HepG2 (cell line): ENCODE data around the gene PRKACA. TPM values are rescaled to one million over a fixed set of nuclear protein-coding genes. Genes with fewer than 3 reads are reported as not detected.

Experiments used
- ATAC-seq: fragments of 200-7000 bp; cut with Tn5 transposase; 3 replicates; pipeline ENCODE4 v1.9.1; 2020; ENCODE audit warnings: mild to moderate bottlenecking, moderate library complexity
- BruUV-seq: library from RNA; stranded (reverse); fragments of 400-500 nt; replicated peaks from 2 replicates; lab custom pipeline; 2021; lab: Mats Ljungman, UMichigan
- CTCF ChIA-PET: fragments of 300-600 bp; formaldehyde crosslinking; extraction: SDS; loops from one replicate; lab custom pipeline; 2021; ENCODE audit warnings: low total read pairs, inconsistent platforms, low intra/inter-chr PET ratio; lab: Yijun Ruan, JAX
- POLR2A ChIA-PET: fragments of 350-600 bp; sonication (Branson Sonifier 250); formaldehyde crosslinking; loops from one replicate; lab custom pipeline; 2020; ENCODE audit warnings: antibody characterized with exemption, inconsistent platforms; lab: Yijun Ruan, JAX
- DNase-seq: peaks from one replicate; pipeline ENCODE4 v3.0.0-alpha.2; 2015; ENCODE audit warnings: low spot score
- FAIRE-seq: peaks from 3 replicates; lab custom pipeline; 2011; peaks lifted over from hg19 to GRCh38; lab: Jason Lieb, UNC
- H2AFZ ChIP-seq: one replicate; pipeline ENCODE4 v1.6.1; 2011; ENCODE audit warnings: low read length, inconsistent platforms
- H3K27ac ChIP-seq: fragments of 300-600 bp; 3 replicates; pipeline ENCODE4 v1.8.0; 2011; ENCODE audit warnings: mixed run types, mild to moderate bottlenecking, mixed read lengths, low read length, inconsistent platforms; ENCODE audit not compliant: insufficient read depth; ENCODE audit errors: extremely low read length
- H3K27me3 ChIP-seq, 2 experiments: fragments of 200-600 bp in 1 of 2; 2 replicates in 1 of 2; 3 replicates in 1 of 2; pipeline versions ENCODE4 v1.6.0 to v1.8.0; 2011; ENCODE audit warnings: low read length in 2 of 2, mild to moderate bottlenecking in 2 of 2, moderate library complexity in 2 of 2, inconsistent platforms in 1 of 2; ENCODE audit not compliant: insufficient read depth in 2 of 2, control insufficient read depth in 1 of 2
- H3K36me3 ChIP-seq, 2 experiments: fragments of 200-600 bp in 1 of 2; replicated peaks in 1 of 2; 2 replicates in 1 of 2; 3 replicates in 1 of 2; pipeline versions ENCODE4 v1.5.1 to v1.8.0; 2011; ENCODE audit warnings: low read length in 2 of 2, inconsistent platforms in 1 of 2; ENCODE audit not compliant: insufficient read depth in 2 of 2, control insufficient read depth in 1 of 2
- H3K4me1 ChIP-seq: 2 replicates; pipeline ENCODE4 v1.5.1; 2012; ENCODE audit warnings: low read length, inconsistent platforms; ENCODE audit not compliant: insufficient read depth
- H3K4me2 ChIP-seq: 2 replicates; pipeline ENCODE4 v1.6.0; 2011; ENCODE audit warnings: low read depth, low read length, inconsistent platforms
- H3K4me3 ChIP-seq, 3 experiments: fragments of 200-600 bp in 1 of 3; sonication (generic), shearing (Covaris generic) in 1 of 3; replicated peaks in 1 of 3; 2 replicates each; pipeline ENCODE4 v1.5.1; 2011 to 2016; ENCODE audit warnings: low read length in 3 of 3, inconsistent platforms in 2 of 3, low read depth in 2 of 3, mild to moderate bottlenecking in 2 of 3, control low read depth in 1 of 3, mixed read lengths in 1 of 3; ENCODE audit not compliant: insufficient read depth in 1 of 3
- H3K79me2 ChIP-seq: one replicate; pipeline ENCODE4 v1.6.1; 2011; ENCODE audit warnings: low read length, inconsistent platforms; ENCODE audit not compliant: insufficient read depth
- H3K9ac ChIP-seq: 2 replicates; pipeline ENCODE4 v1.6.0; 2011; ENCODE audit warnings: mild to moderate bottlenecking, low read depth, low read length, inconsistent platforms; ENCODE audit not compliant: insufficient read depth
- H3K9me3 ChIP-seq: 2 replicates; pipeline ENCODE4 v1.5.1; 2012; ENCODE audit warnings: mild to moderate bottlenecking, low read length
- H4K20me1 ChIP-seq: 2 replicates; pipeline ENCODE4 v1.6.0; 2011; ENCODE audit warnings: inconsistent platforms, mild to moderate bottlenecking, low read length, moderate library complexity; ENCODE audit not compliant: insufficient read depth
- ARID2 ChIP-seq: sonication (generic); formaldehyde crosslinking; IDR thresholded peaks from 2 replicates; pipeline ENCODE4 v1.8.1; 2022; ENCODE audit warnings: mild to moderate bottlenecking, missing genetic modification reagents, borderline replicate concordance
- HNF1A ChIP-seq, 2 experiments: sonication (generic) in 1 of 2; formaldehyde crosslinking in 1 of 2; IDR thresholded peaks; 2 replicates each; pipeline versions ENCODE4 v1.4.0 to v1.6.1; 2016 to 2020; ENCODE audit warnings: borderline replicate concordance in 1 of 2, low read depth in 1 of 2, mild to moderate bottlenecking in 1 of 2, missing genetic modification reagents in 1 of 2
- MAFF ChIP-seq: IDR thresholded peaks from 2 replicates; pipeline ENCODE4 v1.6.1; 2011; ENCODE audit warnings: low read depth, low read length, improper control_type of control experiment
- SMC3 ChIP-seq: IDR thresholded peaks from 2 replicates; pipeline ENCODE4 v1.6.1; 2011; ENCODE audit warnings: low read length, improper control_type of control experiment
- YEATS4 ChIP-seq: sonication (generic); formaldehyde crosslinking; IDR thresholded peaks from 2 replicates; pipeline ENCODE4 v1.4.0; 2020; ENCODE audit warnings: missing genetic modification reagents, borderline replicate concordance
- ZBED4 ChIP-seq: sonication (generic); formaldehyde crosslinking; IDR thresholded peaks from 2 replicates; pipeline ENCODE4 v1.4.0; 2020; ENCODE audit warnings: missing genetic modification reagents, borderline replicate concordance
- ZNF264 ChIP-seq: sonication (generic); formaldehyde crosslinking; IDR thresholded peaks from 2 replicates; pipeline ENCODE4 v1.4.0; 2020; ENCODE audit warnings: missing genetic modification reagents
- ZSCAN29 ChIP-seq: sonication (generic); formaldehyde crosslinking; conservative IDR thresholded peaks from 2 replicates; pipeline ENCODE4 v1.4.0; 2020; ENCODE audit warnings: mild to moderate bottlenecking, missing genetic modification reagents
- ZZZ3 ChIP-seq: sonication (generic); formaldehyde crosslinking; IDR thresholded peaks from 2 replicates; pipeline ENCODE4 v1.4.0; 2020; ENCODE audit warnings: missing genetic modification reagents, mild to moderate bottlenecking, borderline replicate concordance
- WGBS: methylation state at CpG from one replicate; pipeline ENCODE4 v1.1.6; 2017; ENCODE audit warnings: low lambda C conversion rate; 5-methylcytosine and 5-hydroxymethylcytosine counted together
- in situ Hi-C: cut with HindIII; loops from 2 replicates; pipeline ENCODE4 v1.10.0; 2017; ENCODE audit warnings: low pct_unique_long_range_greater_than_20kb; ENCODE audit not compliant: extremely low pct_ligation_motif_present
- intact Hi-C: fragments of 100-400 bp; cut with micrococcal nuclease; formaldehyde crosslinking; loops from one replicate; pipeline ENCODE4 v1.10.0; 2022; ENCODE audit not compliant: unreplicated experiment
- polyA plus RNA-seq, 8 experiments: library from polyadenylated mRNA; depleted of rRNA in 3 of 8; stranded (reverse) in 7 of 8; unstranded in 1 of 8; fragments of >200 nt; fragmentation: Illumina TruSeq in 4 of 8; extraction: Trizol in 4 of 8; gene quantifications; 2 replicates each; pipeline versions ENCODE4 v1.2.1 to v1.2.3, GENCODE V29; 2011 to 2016; ENCODE audit warnings: low read depth in 4 of 8, missing spikeins in 1 of 8, mixed read lengths in 1 of 8; ENCODE audit not compliant: insufficient read depth in 1 of 8
- total RNA-seq, 5 experiments: library from RNA; depleted of rRNA; stranded (reverse); fragments of >200 nt; fragmentation: Illumina TruSeq; extraction: Trizol; gene quantifications; 2 replicates each; pipeline ENCODE4 v1.2.3, GENCODE V29; 2016; ENCODE audit warnings: low read depth in 1 of 5
- TF ChIP-seq, protein P1 (sequence below): IDR thresholded peaks from 2 replicates; pipeline ENCODE4 v1.6.1; 2016; ENCODE audit warnings: control low read depth
- TF ChIP-seq, protein P2 (sequence below): sonication (generic); formaldehyde crosslinking; IDR thresholded peaks from 2 replicates; pipeline ENCODE4 v1.5.1; 2020; ENCODE audit warnings: missing genetic modification reagents, mild to moderate bottlenecking, borderline replicate concordance

Gene PRKACA
- total and polyA plus RNA-seq, 2 of the 13 experiments (the other 11 are each of a cell fraction or from before 2014, with no cell fraction given) = 11.0 to 18.2 TPM

- ATAC-seq (no peak), FAIRE-seq (no peak), DNase-seq (no peak)
- WGBS = 94% methylated on average over 2 of the region's 2 CpGs
- no peak overlapping the region for H3K9ac ChIP-seq
- TF ChIP-seq ZZZ3 (CRISPR knock-in tag) = no peak
- no peak for TF ChIP-seq ARID2 (CRISPR knock-in tag)
- no peak for TF ChIP-seq ZBED4 (CRISPR knock-in tag)
- TF ChIP-seq MAFF = no peak
- TF ChIP-seq HNF1A (IDR thresholded peaks at IDR 0.05; ENCODE audit: low read depth) = no peak
- TF ChIP-seq HNF1A (CRISPR knock-in tag; IDR thresholded peaks at IDR 0.05; ENCODE audit: borderline replicate concordance) = no peak
- TF ChIP-seq, protein P1, sequence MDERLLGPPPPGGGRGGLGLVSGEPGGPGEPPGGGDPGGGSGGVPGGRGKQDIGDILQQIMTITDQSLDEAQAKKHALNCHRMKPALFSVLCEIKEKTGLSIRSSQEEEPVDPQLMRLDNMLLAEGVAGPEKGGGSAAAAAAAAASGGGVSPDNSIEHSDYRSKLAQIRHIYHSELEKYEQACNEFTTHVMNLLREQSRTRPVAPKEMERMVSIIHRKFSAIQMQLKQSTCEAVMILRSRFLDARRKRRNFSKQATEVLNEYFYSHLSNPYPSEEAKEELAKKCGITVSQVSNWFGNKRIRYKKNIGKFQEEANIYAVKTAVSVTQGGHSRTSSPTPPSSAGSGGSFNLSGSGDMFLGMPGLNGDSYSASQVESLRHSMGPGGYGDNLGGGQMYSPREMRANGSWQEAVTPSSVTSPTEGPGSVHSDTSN = no peak
- TF ChIP-seq, protein P2, sequence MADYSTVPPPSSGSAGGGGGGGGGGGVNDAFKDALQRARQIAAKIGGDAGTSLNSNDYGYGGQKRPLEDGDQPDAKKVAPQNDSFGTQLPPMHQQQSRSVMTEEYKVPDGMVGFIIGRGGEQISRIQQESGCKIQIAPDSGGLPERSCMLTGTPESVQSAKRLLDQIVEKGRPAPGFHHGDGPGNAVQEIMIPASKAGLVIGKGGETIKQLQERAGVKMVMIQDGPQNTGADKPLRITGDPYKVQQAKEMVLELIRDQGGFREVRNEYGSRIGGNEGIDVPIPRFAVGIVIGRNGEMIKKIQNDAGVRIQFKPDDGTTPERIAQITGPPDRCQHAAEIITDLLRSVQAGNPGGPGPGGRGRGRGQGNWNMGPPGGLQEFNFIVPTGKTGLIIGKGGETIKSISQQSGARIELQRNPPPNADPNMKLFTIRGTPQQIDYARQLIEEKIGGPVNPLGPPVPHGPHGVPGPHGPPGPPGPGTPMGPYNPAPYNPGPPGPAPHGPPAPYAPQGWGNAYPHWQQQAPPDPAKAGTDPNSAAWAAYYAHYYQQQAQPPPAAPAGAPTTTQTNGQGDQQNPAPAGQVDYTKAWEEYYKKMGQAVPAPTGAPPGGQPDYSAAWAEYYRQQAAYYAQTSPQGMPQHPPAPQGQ (CRISPR knock-in tag) = no peak
- no peak for TF ChIP-seq ZNF264
- TF ChIP-seq SMC3 = no peak
- TF ChIP-seq YEATS4 (CRISPR knock-in tag) = no peak
- no peak for TF ChIP-seq ZSCAN29 (CRISPR knock-in tag)
- no peak overlapping the region for H3K27ac ChIP-seq
- BruUV-seq = no TSS peak
- no peaks in the 10 kb centered on the region; a peak in 1 of 5 replicates for H3K27me3 ChIP-seq
- H4K20me1 ChIP-seq = no peaks in the 10 kb centered on the region
- in situ Hi-C loops (no loop called here), intact Hi-C loops (no loop called here)
- no peak overlapping the region for H2AFZ ChIP-seq
- no peak overlapping the region for H3K4me2 ChIP-seq
- no peaks in the 10 kb centered on the region for H3K36me3 ChIP-seq
- ChIA-PET CTCF (no interaction called here), POLR2A (interaction anchor here (1.1 to 1.4 kb wide), 2 partner anchors 19 to 58 kb away, joined by 3 read pairs; partner anchors contain the start of gene ASF1B)
- H3K4me3 ChIP-seq = no peak overlapping the region
- peaks cover 27% of the 10 kb centered on the region for H3K4me1 ChIP-seq
- peaks cover 8% of the 10 kb centered on the region for H3K79me2 ChIP-seq
- H3K9me3 ChIP-seq = no peaks in the 10 kb centered on the region
Observed at GRCh38 chr19:14078411-14078810, 39.2 kb downstream of the PRKACA start.
